Muscle layer of duodenum (tissue), 2 donors: ENCODE data around the gene FADS6.

ENCODE experiments used
- H3K27ac ChIP-seq: one replicate; pipeline ENCODE4 v1.7.0; 2013; ENCODE audit warnings: mild to moderate bottlenecking, low read length
- H3K27me3 ChIP-seq: one replicate; pipeline ENCODE4 v1.7.0; 2013; ENCODE audit warnings: low read depth, mild to moderate bottlenecking, control low read depth, low read length
- H3K36me3 ChIP-seq, 2 donors: one replicate each; pipeline ENCODE4 v1.7.0; 2013; ENCODE audit warnings: low read length in 2 of 2, control low read depth in 1 of 2, mild to moderate bottlenecking in 1 of 2; ENCODE audit not compliant: insufficient read depth in 2 of 2, control insufficient read depth in 1 of 2
- H3K4me1 ChIP-seq, 2 donors: one replicate each; pipeline ENCODE4 v1.7.0; 2013; ENCODE audit warnings: low read length in 2 of 2, mild to moderate bottlenecking in 2 of 2, control low read depth in 1 of 2, moderate library complexity in 1 of 2; ENCODE audit not compliant: insufficient read depth in 2 of 2, control insufficient read depth in 1 of 2
- H3K4me3 ChIP-seq, 2 donors: one replicate each; pipeline ENCODE4 v1.7.0; 2013; ENCODE audit warnings: low read length in 2 of 2, low read depth in 1 of 2, mild to moderate bottlenecking in 1 of 2
- H3K9me3 ChIP-seq, 2 donors: one replicate each; pipeline ENCODE4 v1.7.0; 2013; ENCODE audit warnings: low read length in 2 of 2, control low read depth in 1 of 2, mild to moderate bottlenecking in 1 of 2; ENCODE audit not compliant: control insufficient read depth in 1 of 2
- donor health status: healthy.

Gene FADS6

GRCh38 chr17:74831444-74832146, 61.8 kb downstream of the FADS6 start:
- Histone ChIP-seq H3K4me1 (no peaks in the 10 kb centered on the region), H3K36me3 (peaks cover 5 to 35% of the 10 kb centered on the region in 2 donors), H3K27me3 (no peaks in the 10 kb centered on the region), H3K27ac (no peak overlapping the region), H3K4me3 (no peak overlapping the region), H3K9me3 (no peaks in the 10 kb centered on the region)

- no peak overlapping the region for H3K27ac ChIP-seq
- no peaks in the 10 kb centered on the region for H3K9me3 ChIP-seq
- H3K4me3 ChIP-seq = no peak overlapping the region
- no peaks in the 10 kb centered on the region for H3K27me3 ChIP-seq
- peaks cover 0 to 32% of the 10 kb centered on the region in 2 donors for H3K36me3 ChIP-seq
- no peaks in the 10 kb centered on the region for H3K4me1 ChIP-seq
Measured at GRCh38 chr17:74830861-74831260, 62.6 kb downstream of the FADS6 start.

GRCh38 chr17:74827800-74828199, 65.6 kb downstream of the FADS6 start:
- peaks cover 0 to 40% of the 10 kb centered on the region in 2 donors for H3K36me3 ChIP-seq
- H3K9me3 ChIP-seq = no peaks in the 10 kb centered on the region
- no peaks in the 10 kb centered on the region for H3K27me3 ChIP-seq
- H3K4me1 ChIP-seq = peaks cover 0 to 9% of the 10 kb centered on the region in 2 donors
- no peak overlapping the region for H3K4me3 ChIP-seq
- no peak overlapping the region for H3K27ac ChIP-seq
